SK-N-SH (cell line): ENCODE data around the gene MCC. TPM values are rescaled to one million over a fixed set of nuclear protein-coding genes. Genes with fewer than 3 reads are reported as not detected.

Experiments used
- CTCF ChIA-PET: fragments of 300-600, 350-600 bp; formaldehyde crosslinking; extraction: SDS; loops from one replicate; lab custom pipeline; 2021; lab: Yijun Ruan, JAX
- POLR2A ChIA-PET: fragments of 350-600 bp; sonication (Branson Sonifier 250); formaldehyde crosslinking; extraction: SDS; loops from one replicate; lab custom pipeline; 2020; ENCODE audit warnings: antibody characterized with exemption, inconsistent platforms; lab: Yijun Ruan, JAX
- DNase-seq: peaks from one replicate; pipeline ENCODE4 v3.0.0; 2012
- H2AFZ ChIP-seq: fragments of 200-600 bp; sonication (generic); 2 replicates; pipeline ENCODE4 v1.8.1; 2016; ENCODE audit warnings: antibody characterized with exemption, mild to moderate bottlenecking, low read depth
- H3F3A ChIP-seq: fragments of 200-600 bp; sonication (generic); replicated peaks from 2 replicates; pipeline ENCODE3; 2016; ENCODE audit warnings: antibody characterized with exemption, mild to moderate bottlenecking; ENCODE audit not compliant: insufficient read depth
- H3K27ac ChIP-seq, 2 experiments: fragments of 200-500 bp in 1 of 2; fragments of 200-600 bp in 1 of 2; sonication (Bioruptor generic) in 1 of 2; sonication (generic), shearing (Covaris generic) in 1 of 2; 2 replicates each; pipeline versions ENCODE4 v1.5.1 to v1.6.1; 2014 to 2016; ENCODE audit warnings: low read depth in 2 of 2, inconsistent platforms in 1 of 2, low read length in 1 of 2, mild to moderate bottlenecking in 1 of 2, mixed read lengths in 1 of 2
- H3K27me3 ChIP-seq: fragments of 200-600 bp; sonication (generic), shearing (Covaris generic); 2 replicates; pipeline ENCODE4 v1.6.1; 2016; ENCODE audit warnings: mixed run types; ENCODE audit not compliant: insufficient read depth
- H3K36me3 ChIP-seq, 2 experiments: fragments of 200-500 bp in 1 of 2; fragments of 200-600 bp in 1 of 2; sonication (Bioruptor generic) in 1 of 2; sonication (generic) in 1 of 2; replicated peaks in 1 of 2; 2 replicates each; pipeline versions ENCODE3 to v1.5.1; 2014 to 2016; ENCODE audit warnings: low read length in 1 of 2, mild to moderate bottlenecking in 1 of 2; ENCODE audit not compliant: insufficient read depth in 2 of 2, control insufficient read depth in 1 of 2
- H3K4me1 ChIP-seq, 2 experiments: fragments of 200-500 bp in 1 of 2; fragments of 200-600 bp in 1 of 2; sonication (Bioruptor generic) in 1 of 2; sonication (generic), shearing (Covaris generic) in 1 of 2; 2 replicates each; pipeline versions ENCODE4 v1.5.1 to v1.6.1; 2014 to 2016; ENCODE audit warnings: low read depth in 1 of 2, low read length in 1 of 2, mixed run types in 1 of 2; ENCODE audit not compliant: insufficient read depth in 2 of 2, control insufficient read depth in 1 of 2
- H3K4me2 ChIP-seq: fragments of 200-600 bp; sonication (generic), shearing (Covaris generic); 2 replicates; pipeline ENCODE4 v1.6.1; 2017; ENCODE audit warnings: mixed run types
- H3K4me3 ChIP-seq, 2 experiments: fragments of 200-500 bp in 1 of 2; fragments of 200-600 bp in 1 of 2; sonication (Bioruptor generic) in 1 of 2; sonication (generic), shearing (Covaris generic) in 1 of 2; 2 replicates each; pipeline versions ENCODE4 v1.5.1 to v1.8.1; 2014 to 2016; ENCODE audit warnings: low read depth in 2 of 2, inconsistent platforms in 1 of 2, low read length in 1 of 2, mild to moderate bottlenecking in 1 of 2, mixed read lengths in 1 of 2, moderate library complexity in 1 of 2
- H3K79me2 ChIP-seq: fragments of 200-600 bp; sonication (generic); 2 replicates; pipeline ENCODE4 v1.8.1; 2017; ENCODE audit warnings: mild to moderate bottlenecking; ENCODE audit not compliant: insufficient read depth
- H3K9ac ChIP-seq: fragments of 200-600 bp; sonication (generic); 2 replicates; pipeline ENCODE4 v1.6.1; 2017; ENCODE audit warnings: mixed run types
- H3K9me2 ChIP-seq: fragments of 200-600 bp; sonication (generic); 2 replicates; pipeline ENCODE4 v1.6.1; 2017; ENCODE audit warnings: mixed run types
- H3K9me3 ChIP-seq: fragments of 200-600 bp; sonication (generic); 2 replicates; pipeline ENCODE4 v1.6.1; 2017; ENCODE audit warnings: mixed run types, mild to moderate bottlenecking, moderate library complexity
- H4K20me1 ChIP-seq: fragments of 200-600 bp; sonication (generic); 2 replicates; pipeline ENCODE4 v1.6.1; 2017; ENCODE audit warnings: mild to moderate bottlenecking, mixed run types; ENCODE audit not compliant: insufficient read depth
- CHD2 ChIP-seq: fragments of 150-350 bp; IDR thresholded peaks from 2 replicates; pipeline ENCODE4 v1.6.1; 2018; ENCODE audit warnings: low read length; ENCODE audit not compliant: partially characterized antibody
- FOXJ3 ChIP-seq: sonication (generic); formaldehyde crosslinking; IDR thresholded peaks from 2 replicates; pipeline ENCODE4 v1.5.1; 2020; ENCODE audit warnings: mild to moderate bottlenecking, missing genetic modification reagents
- NRF1 ChIP-seq: IDR thresholded peaks from 2 replicates; pipeline ENCODE4 v1.6.1; 2012; ENCODE audit warnings: low read depth, mild to moderate bottlenecking, low read length
- RAD21 ChIP-seq: IDR thresholded peaks from 2 replicates; pipeline ENCODE4 v1.6.1; 2012; ENCODE audit warnings: mild to moderate bottlenecking, low read length
- SIN3A ChIP-seq: IDR thresholded peaks from 2 replicates; pipeline ENCODE4 v1.6.1; 2012; ENCODE audit warnings: low read depth, mild to moderate bottlenecking, low read length, moderate library complexity, borderline replicate concordance
- TAF1 ChIP-seq: IDR thresholded peaks from 2 replicates; pipeline ENCODE4 v1.6.1; 2012; ENCODE audit warnings: low read depth, mild to moderate bottlenecking, low read length, moderate library complexity, borderline replicate concordance
- WGBS: methylation state at CpG from one replicate; pipeline ENCODE4 v1.1.6; 2017; ENCODE audit warnings: low lambda C conversion rate; 5-methylcytosine and 5-hydroxymethylcytosine counted together
- polyA plus RNA-seq, 3 experiments: library from polyadenylated mRNA; depleted of rRNA; stranded (reverse); fragments of >200 nt; gene quantifications; 2 replicates each; pipeline ENCODE4 v1.2.3, GENCODE V29; 2012
- TF ChIP-seq, protein P1 (sequence below): IDR thresholded peaks from 2 replicates; pipeline ENCODE4 v1.4.0; 2012; ENCODE audit warnings: low read depth
- TF ChIP-seq, protein P2 (sequence below): fragments of 150-350 bp; IDR thresholded peaks from 2 replicates; pipeline ENCODE4 v1.6.1; 2017; ENCODE audit warnings: antibody characterized with exemption, low read length, low read depth, borderline replicate concordance
- TF ChIP-seq, protein P3 (sequence below): IDR thresholded peaks from 2 replicates; pipeline ENCODE4; 2012
- TF ChIP-seq, protein P4 (sequence below): IDR thresholded peaks from 2 replicates; pipeline ENCODE4 v1.4.0; 2012; ENCODE audit warnings: low read depth, borderline replicate concordance

The MCC gene
- polyA plus RNA-seq, 1 of the 3 experiments (the other 2 are of a cell fraction), result 3.6 TPM

DNA sequence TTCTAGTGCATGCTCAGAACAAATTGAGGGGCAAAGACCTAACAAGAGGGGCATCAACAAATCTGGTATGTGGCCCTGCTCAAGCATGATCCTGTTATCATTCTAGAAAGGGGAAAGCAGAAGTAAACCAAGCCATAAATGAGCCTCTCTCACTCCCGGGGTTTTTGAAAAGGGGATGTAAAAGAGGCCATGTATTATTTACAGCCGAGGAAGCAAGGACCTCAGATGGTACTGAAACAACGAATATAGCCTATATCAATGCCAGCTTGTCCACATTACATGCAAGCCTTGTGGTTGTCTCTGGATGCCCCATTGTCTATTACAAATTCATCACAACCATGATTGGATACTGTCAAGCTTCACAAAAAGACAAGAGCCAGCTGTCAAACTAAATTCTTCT is 300.3 kb downstream of the MCC start:
- CTCF ChIA-PET, result interaction anchor here (0.6 to 1.3 kb wide), 2 partner anchors 8 to 10 kb away, joined by 3 read pairs; no protein-coding TSS in a partner anchor

DNA sequence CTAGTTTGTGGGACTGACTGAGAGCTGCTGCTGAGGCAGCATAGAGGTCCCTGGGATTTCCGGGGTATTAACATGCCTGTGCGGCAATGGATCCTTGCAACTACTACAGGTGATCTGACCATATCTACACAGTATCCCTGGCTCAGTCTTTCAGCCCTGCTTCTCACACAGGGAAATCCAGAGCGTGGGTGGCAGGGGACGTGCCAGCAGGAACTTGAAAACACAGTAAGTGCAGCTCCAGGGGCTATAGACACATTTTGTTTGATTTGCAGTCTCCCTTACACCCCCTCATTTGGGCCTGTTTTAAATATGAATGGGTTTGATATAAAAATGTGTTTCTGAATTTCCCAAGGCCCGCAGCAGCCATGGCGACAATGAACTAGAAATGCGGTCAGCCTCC is 302.2 kb downstream of the MCC start:
- TF ChIP-seq, protein P1, sequence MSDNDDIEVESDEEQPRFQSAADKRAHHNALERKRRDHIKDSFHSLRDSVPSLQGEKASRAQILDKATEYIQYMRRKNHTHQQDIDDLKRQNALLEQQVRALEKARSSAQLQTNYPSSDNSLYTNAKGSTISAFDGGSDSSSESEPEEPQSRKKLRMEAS, result no peak
- TF ChIP-seq, protein P2, sequence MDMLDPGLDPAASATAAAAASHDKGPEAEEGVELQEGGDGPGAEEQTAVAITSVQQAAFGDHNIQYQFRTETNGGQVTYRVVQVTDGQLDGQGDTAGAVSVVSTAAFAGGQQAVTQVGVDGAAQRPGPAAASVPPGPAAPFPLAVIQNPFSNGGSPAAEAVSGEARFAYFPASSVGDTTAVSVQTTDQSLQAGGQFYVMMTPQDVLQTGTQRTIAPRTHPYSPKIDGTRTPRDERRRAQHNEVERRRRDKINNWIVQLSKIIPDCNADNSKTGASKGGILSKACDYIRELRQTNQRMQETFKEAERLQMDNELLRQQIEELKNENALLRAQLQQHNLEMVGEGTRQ, result no peak
- no peak for TF ChIP-seq CHD2
- no peak for TF ChIP-seq TAF1
- TF ChIP-seq FOXJ3 (CRISPR knock-in tag), result no peak
- no peak for DNase-seq
- Histone ChIP-seq H4K20me1 (no peaks in the 10 kb centered on the region), H3K79me2 (no peaks in the 10 kb centered on the region), H3K9ac (no peak overlapping the region), H3K4me3 (no peak overlapping the region), H3K36me3 (no peaks in the 10 kb centered on the region), H3K9me3 (no peaks in the 10 kb centered on the region), H3F3A (no peaks in the 10 kb centered on the region), H3K27me3 (no peaks in the 10 kb centered on the region), H3K27ac (no peak overlapping the region), H3K9me2 (no peaks in the 10 kb centered on the region), H3K4me1 (peaks cover 0 to 43% of the 10 kb centered on the region in 2 experiments; a peak in 2 of 4 replicates), H2AFZ (no peak overlapping the region), H3K4me2 (no peak overlapping the region)
- CTCF ChIA-PET, result interaction anchor here (0.9 kb wide), 1 partner anchor 129 kb away, joined by 3 read pairs; no protein-coding TSS in a partner anchor
- 71% methylated on average over 7 of the region's 7 CpGs for WGBS
- POLR2A ChIA-PET, result no interaction called here

More for the DNA sequence above, 300.3 kb downstream of the MCC start:
- DNase-seq, result no peak
- Histone ChIP-seq H3K9me2 (no peaks in the 10 kb centered on the region), H3K4me1 (peaks cover 0 to 27% of the 10 kb centered on the region in 2 experiments; a peak in 1 of 4 replicates), H3K4me2 (no peak overlapping the region), H3K27ac (peak overlapping the region in 1 of 2 experiments; percentile 58; a peak in 2 of 4 replicates), H3F3A (no peaks in the 10 kb centered on the region), H3K9ac (no peak overlapping the region), H3K27me3 (no peaks in the 10 kb centered on the region), H3K79me2 (no peaks in the 10 kb centered on the region), H4K20me1 (no peaks in the 10 kb centered on the region), H2AFZ (no peak overlapping the region), H3K36me3 (no peaks in the 10 kb centered on the region), H3K9me3 (no peaks in the 10 kb centered on the region), H3K4me3 (no peak overlapping the region)
- TF ChIP-seq NRF1 (no peak), RAD21 (no peak), SIN3A (no peak)
- TF ChIP-seq, protein P3, sequence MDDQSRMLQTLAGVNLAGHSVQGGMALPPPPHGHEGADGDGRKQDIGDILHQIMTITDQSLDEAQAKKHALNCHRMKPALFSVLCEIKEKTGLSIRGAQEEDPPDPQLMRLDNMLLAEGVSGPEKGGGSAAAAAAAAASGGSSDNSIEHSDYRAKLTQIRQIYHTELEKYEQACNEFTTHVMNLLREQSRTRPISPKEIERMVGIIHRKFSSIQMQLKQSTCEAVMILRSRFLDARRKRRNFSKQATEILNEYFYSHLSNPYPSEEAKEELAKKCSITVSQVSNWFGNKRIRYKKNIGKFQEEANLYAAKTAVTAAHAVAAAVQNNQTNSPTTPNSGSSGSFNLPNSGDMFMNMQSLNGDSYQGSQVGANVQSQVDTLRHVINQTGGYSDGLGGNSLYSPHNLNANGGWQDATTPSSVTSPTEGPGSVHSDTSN, result no peak
- TF ChIP-seq, protein P1, result no peak
- TF ChIP-seq, protein P4, sequence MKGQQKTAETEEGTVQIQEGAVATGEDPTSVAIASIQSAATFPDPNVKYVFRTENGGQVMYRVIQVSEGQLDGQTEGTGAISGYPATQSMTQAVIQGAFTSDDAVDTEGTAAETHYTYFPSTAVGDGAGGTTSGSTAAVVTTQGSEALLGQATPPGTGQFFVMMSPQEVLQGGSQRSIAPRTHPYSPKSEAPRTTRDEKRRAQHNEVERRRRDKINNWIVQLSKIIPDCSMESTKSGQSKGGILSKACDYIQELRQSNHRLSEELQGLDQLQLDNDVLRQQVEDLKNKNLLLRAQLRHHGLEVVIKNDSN, result no peak
- POLR2A ChIA-PET, result no interaction called here
- WGBS, result 35% methylated on average over 3 of the region's 3 CpGs
